Central memory CD8-positive, alpha-beta T cell (primary cell): ENCODE data around the gene RRAD.
"Not testable (repeated sequence)": the region's sequence is repeated elsewhere in the genome, so short reads cannot be mapped to it uniquely, and the experiment has no call there.

Experiments
- ATAC-seq: fragments of 150-1000 bp; cut with Tn5 transposase; replicated peaks from 2 replicates; pipeline ENCODE4 v1.10.0; 2022; ENCODE audit warnings: mild to moderate bottlenecking, moderate FRiP score, moderate number of reproducible peaks; ENCODE audit not compliant: poor library complexity, severe bottlenecking; ENCODE audit errors: extremely low read depth
- DNase-seq, 2 donors: peaks; one replicate each; pipeline ENCODE4 v3.0.0; 2021; ENCODE audit warnings: low spot score in 2 of 2
- H3K27ac Mint-ChIP-seq: one replicate; pipeline ENCODE4 v1.8.0; 2022; ENCODE audit warnings: low read depth, mild to moderate bottlenecking, moderate library complexity, mixed read lengths
- H3K27me3 Mint-ChIP-seq: one replicate; pipeline ENCODE4 v1.8.0; 2022; ENCODE audit warnings: mixed read lengths
- H3K36me3 Mint-ChIP-seq: one replicate; pipeline ENCODE4 v1.8.0; 2022; ENCODE audit warnings: mild to moderate bottlenecking, moderate library complexity, mixed read lengths; ENCODE audit not compliant: insufficient read depth
- H3K4me1 Mint-ChIP-seq: one replicate; pipeline ENCODE4 v1.8.0; 2022; ENCODE audit warnings: mixed read lengths
- H3K4me3 Mint-ChIP-seq: one replicate; pipeline ENCODE4 v1.8.0; 2022; ENCODE audit warnings: mild to moderate bottlenecking, moderate library complexity, mixed read lengths
- H3K9me3 Mint-ChIP-seq: one replicate; pipeline ENCODE4 v1.8.0; 2022; ENCODE audit warnings: mixed read lengths

Gene RRAD

DNA sequence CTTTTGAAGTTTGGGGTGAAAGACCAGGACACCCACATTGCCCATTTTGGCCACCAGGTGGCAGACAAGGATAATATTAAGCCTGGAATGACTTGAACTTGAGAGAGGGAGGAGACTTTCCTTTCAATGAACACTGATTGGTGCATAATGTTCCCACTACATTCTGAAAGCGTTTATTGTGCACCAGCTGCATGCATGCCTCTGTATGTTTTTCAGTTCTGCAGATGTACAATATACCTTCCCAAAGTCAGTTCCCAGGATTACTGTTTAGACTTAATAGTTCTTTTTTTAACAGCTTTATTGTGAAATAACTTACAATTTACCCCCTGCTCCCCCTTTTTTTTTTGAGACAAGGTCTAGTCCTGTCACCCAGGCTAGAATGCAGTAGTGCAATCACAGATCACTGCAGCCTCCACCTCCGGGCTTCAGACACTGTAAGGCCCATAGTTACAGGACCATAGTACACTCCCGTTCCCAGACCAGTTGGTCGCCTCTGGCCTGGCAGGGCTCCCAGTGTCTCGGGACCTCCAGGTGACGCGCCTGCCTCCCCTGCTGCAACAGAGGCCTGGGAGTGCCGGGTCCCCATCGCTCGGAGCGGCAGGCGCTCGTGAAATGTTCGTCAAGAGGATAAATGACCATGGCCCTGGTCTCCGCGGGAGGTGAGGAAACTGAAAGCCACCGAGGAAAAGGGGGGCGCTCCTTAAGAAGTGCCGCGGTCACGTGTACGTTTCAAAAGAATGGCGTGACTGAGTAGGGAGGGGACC, 22.1 kb upstream of the RRAD start:
- Mint-ChIP-seq H3K27me3 (peaks cover 43% of the 10 kb centered on the region), H3K36me3 (peaks cover 4% of the 10 kb centered on the region), H3K4me1 (peaks cover 23% of the 10 kb centered on the region), H3K4me3 (peak overlapping the region; percentile 81), H3K27ac (no peak overlapping the region), H3K9me3 (no peaks in the 10 kb centered on the region)
- ATAC-seq (peak; percentile 90), DNase-seq (peak; percentile 70 to 73)

GRCh38 chr16:66946974-66947301, 21.6 kb upstream of the RRAD start:
- Mint-ChIP-seq H3K4me1 (peaks cover 23% of the 10 kb centered on the region), H3K27me3 (peaks cover 39% of the 10 kb centered on the region), H3K36me3 (peaks cover 4% of the 10 kb centered on the region), H3K9me3 (no peaks in the 10 kb centered on the region), H3K27ac (no peak overlapping the region), H3K4me3 (peak overlapping the region; percentile 81)
- DNase-seq (no peak), ATAC-seq (no peak)

- Mint-ChIP-seq H3K36me3 (peaks cover 6% of the 10 kb centered on the region), H3K9me3 (no peaks in the 10 kb centered on the region), H3K27me3 (peaks cover 35% of the 10 kb centered on the region), H3K4me1 (peaks cover 23% of the 10 kb centered on the region), H3K4me3 (no peak overlapping the region), H3K27ac (no peak overlapping the region)
- ATAC-seq (no peak), DNase-seq (no peak)
These were observed 21.2 kb upstream of the RRAD start for GRCh38 chr16:66946541-66946940.

GRCh38 chr16:66945939-66946338, 20.6 kb upstream of the RRAD start:
- ATAC-seq (no peak), DNase-seq (no peak)
- no peaks in the 10 kb centered on the region for H3K9me3 Mint-ChIP-seq
- H3K27me3 Mint-ChIP-seq: peaks cover 29% of the 10 kb centered on the region
- no peak overlapping the region for H3K27ac Mint-ChIP-seq
- H3K4me1 Mint-ChIP-seq: peaks cover 23% of the 10 kb centered on the region
- H3K4me3 Mint-ChIP-seq: no peak overlapping the region
- peaks cover 9% of the 10 kb centered on the region for H3K36me3 Mint-ChIP-seq

GRCh38 chr16:66944971-66945370, 19.6 kb upstream of the RRAD start:
- peaks cover 23% of the 10 kb centered on the region for H3K4me1 Mint-ChIP-seq

GRCh38 chr16:66944054-66944441, 18.7 kb upstream of the RRAD start:
- H3K9me3 Mint-ChIP-seq: no peaks in the 10 kb centered on the region
- no peak for DNase-seq
- no peak overlapping the region for H3K27ac Mint-ChIP-seq
- ATAC-seq: no peak
- H3K4me3 Mint-ChIP-seq: no peak overlapping the region
- peaks cover 23% of the 10 kb centered on the region for H3K4me1 Mint-ChIP-seq
- H3K36me3 Mint-ChIP-seq: peaks cover 11% of the 10 kb centered on the region
- peaks cover 10% of the 10 kb centered on the region for H3K27me3 Mint-ChIP-seq

More at GRCh38 chr16:66944971-66945370, 19.6 kb upstream of the RRAD start:
- ATAC-seq, H3K27ac Mint-ChIP-seq, H3K4me3 Mint-ChIP-seq, DNase-seq, H3K9me3 Mint-ChIP-seq: not testable (repeated sequence)
- Mint-ChIP-seq H3K36me3 (peaks cover 11% of the 10 kb centered on the region), H3K27me3 (peaks cover 19% of the 10 kb centered on the region)

DNA sequence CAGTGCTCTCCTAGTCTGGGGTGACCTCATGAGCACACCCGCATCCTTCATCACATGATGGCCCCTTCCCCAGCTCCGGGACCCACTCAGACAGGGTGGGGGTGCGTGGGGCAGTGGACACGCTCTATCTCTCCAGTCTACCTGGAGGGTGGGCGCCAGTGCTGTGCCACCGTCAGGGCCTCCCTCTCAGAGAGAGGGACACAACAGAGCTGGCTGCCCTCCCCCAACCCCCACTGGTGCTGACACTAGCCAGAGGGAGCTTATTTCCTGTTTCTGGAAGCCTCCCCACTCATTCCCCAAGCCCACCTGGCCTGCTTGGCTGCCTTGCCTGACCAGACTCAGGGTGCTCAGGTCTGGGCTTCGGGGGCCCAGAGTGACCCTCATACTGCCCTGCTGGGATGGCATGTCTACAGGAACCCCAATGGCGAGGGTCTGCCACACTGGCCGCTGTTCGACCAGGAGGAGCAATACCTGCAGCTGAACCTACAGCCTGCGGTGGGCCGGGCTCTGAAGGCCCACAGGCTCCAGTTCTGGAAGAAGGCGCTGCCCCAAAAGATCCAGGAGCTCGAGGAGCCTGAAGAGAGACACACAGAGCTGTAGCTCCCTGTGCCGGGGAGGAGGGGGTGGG, 18.2 kb upstream of the RRAD start:
- no peak for ATAC-seq
- Mint-ChIP-seq H3K4me1 (peaks cover 19% of the 10 kb centered on the region), H3K4me3 (no peak overlapping the region), H3K27ac (no peak overlapping the region), H3K9me3 (no peaks in the 10 kb centered on the region), H3K36me3 (peaks cover 12% of the 10 kb centered on the region), H3K27me3 (peaks cover 5% of the 10 kb centered on the region)
- no peak for DNase-seq

DNA sequence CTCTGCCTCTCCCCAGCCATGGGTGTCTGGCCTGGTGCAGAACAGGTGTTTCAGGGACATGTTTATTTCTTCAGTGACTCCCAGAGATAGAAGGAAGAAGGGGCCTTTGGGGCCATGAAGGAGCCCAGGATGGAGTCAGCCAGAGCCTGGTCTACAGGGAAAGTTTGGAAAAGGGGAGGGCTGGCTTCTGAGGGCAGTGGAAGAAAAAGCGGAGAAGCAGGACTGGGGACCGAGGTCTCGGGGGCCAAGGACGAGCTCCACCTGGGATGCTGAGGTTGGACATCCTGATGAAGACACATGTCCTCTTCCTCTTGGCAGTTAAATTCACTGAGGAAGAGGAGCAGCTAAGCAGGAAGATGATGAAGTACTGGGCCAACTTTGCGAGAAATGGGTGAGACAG, 17.6 kb upstream of the RRAD start:
- ATAC-seq: no peak
- Mint-ChIP-seq H3K4me3 (no peak overlapping the region), H3K36me3 (peaks cover 9% of the 10 kb centered on the region), H3K27ac (no peak overlapping the region), H3K27me3 (no peaks in the 10 kb centered on the region), H3K9me3 (no peaks in the 10 kb centered on the region), H3K4me1 (peaks cover 14% of the 10 kb centered on the region)
- DNase-seq: no peak

DNA sequence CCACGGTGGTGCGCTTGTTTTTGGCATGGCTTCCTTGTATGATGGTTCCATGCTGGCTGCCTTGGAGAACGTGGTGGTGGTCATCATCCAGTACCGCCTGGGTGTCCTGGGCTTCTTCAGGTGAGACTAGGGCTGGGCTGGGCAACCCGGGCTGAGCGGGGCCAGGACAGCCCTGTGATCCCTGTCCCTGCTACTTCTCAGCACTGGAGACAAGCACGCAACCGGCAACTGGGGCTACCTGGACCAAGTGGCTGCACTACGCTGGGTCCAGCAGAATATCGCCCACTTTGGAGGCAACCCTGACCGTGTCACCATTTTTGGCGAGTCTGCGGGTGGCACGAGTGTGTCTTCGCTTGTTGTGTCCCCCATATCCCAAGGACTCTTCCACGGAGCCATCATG, 14.9 kb upstream of the RRAD start:
- DNase-seq (no peak), ATAC-seq (no peak)
- H3K27ac Mint-ChIP-seq: no peak overlapping the region
- peaks cover 11% of the 10 kb centered on the region for H3K36me3 Mint-ChIP-seq
- no peaks in the 10 kb centered on the region for H3K27me3 Mint-ChIP-seq
- no peaks in the 10 kb centered on the region for H3K9me3 Mint-ChIP-seq
- peaks cover 26% of the 10 kb centered on the region for H3K4me1 Mint-ChIP-seq
- no peak overlapping the region for H3K4me3 Mint-ChIP-seq

DNA sequence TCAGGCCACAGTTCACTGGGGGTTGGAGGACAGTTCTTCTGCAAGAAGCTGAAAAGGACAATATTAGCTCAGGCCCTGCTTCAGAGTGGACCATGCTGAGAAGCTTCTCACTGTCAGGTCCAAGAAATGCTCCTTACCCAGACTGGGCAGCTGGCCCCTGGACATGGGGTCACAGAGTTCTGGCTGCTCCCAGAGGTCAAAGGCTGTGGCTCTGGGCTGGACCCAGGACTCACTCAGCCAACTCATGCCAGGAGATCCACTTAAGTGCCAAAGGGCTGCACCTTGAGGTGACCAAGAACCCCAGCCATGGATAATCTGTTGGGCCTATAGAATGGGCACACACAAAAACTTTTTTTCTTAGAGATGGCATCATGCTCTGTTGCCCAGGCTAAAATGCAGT, 14.0 kb upstream of the RRAD start:
- H3K27ac Mint-ChIP-seq: no peak overlapping the region
- ATAC-seq: no peak
- no peaks in the 10 kb centered on the region for H3K9me3 Mint-ChIP-seq
- peaks cover 13% of the 10 kb centered on the region for H3K36me3 Mint-ChIP-seq
- peaks cover 33% of the 10 kb centered on the region for H3K4me1 Mint-ChIP-seq
- no peak for DNase-seq
- H3K4me3 Mint-ChIP-seq: no peak overlapping the region
- H3K27me3 Mint-ChIP-seq: no peaks in the 10 kb centered on the region

GRCh38 chr16:66937725-66938337, 12.5 kb upstream of the RRAD start:
- DNase-seq: no peak
- peaks cover 25% of the 10 kb centered on the region for H3K36me3 Mint-ChIP-seq
- no peak overlapping the region for H3K27ac Mint-ChIP-seq
- H3K9me3 Mint-ChIP-seq: no peaks in the 10 kb centered on the region
- H3K27me3 Mint-ChIP-seq: no peaks in the 10 kb centered on the region
- H3K4me3 Mint-ChIP-seq: no peak overlapping the region
- H3K4me1 Mint-ChIP-seq: peaks cover 48% of the 10 kb centered on the region
- no peak for ATAC-seq

- DNase-seq: no peak
- Mint-ChIP-seq H3K27ac (peak overlapping the region; percentile 71), H3K9me3 (no peaks in the 10 kb centered on the region), H3K4me3 (no peak overlapping the region), H3K36me3 (peaks cover 28% of the 10 kb centered on the region), H3K4me1 (peaks cover 56% of the 10 kb centered on the region), H3K27me3 (no peaks in the 10 kb centered on the region)
- ATAC-seq: no peak
These were observed 11.7 kb upstream of the RRAD start for GRCh38 chr16:66936889-66937554.
